C4-2B (cell line): ENCODE data around the gene GRIK4.

Source experiments
- H3K27ac ChIP-seq: fragments of 450-650 bp; 2 replicates; pipeline ENCODE4 v1.5.1; 2017
- CTCF ChIP-seq: fragments of 450-650 bp; conservative IDR thresholded peaks from 2 replicates; pipeline ENCODE4 v1.5.1; 2017; ENCODE audit warnings: mild to moderate bottlenecking
- ZFX ChIP-seq: fragments of 450-650 bp; IDR thresholded peaks from 2 replicates; pipeline ENCODE4 v1.6.1; 2017

GRIK4 gene

GRCh38 chr11:120516461-120517389, 5.2 kb downstream of the GRIK4 start:
- H3K27ac ChIP-seq = no peak overlapping the region
- TF ChIP-seq CTCF (no peak), ZFX (no peak)

GRCh38 chr11:120517390-120517761, 5.8 kb downstream of the GRIK4 start:
- H3K27ac ChIP-seq = no peak overlapping the region
- TF ChIP-seq CTCF (no peak), ZFX (no peak)

- H3K27ac ChIP-seq = no peak overlapping the region
- TF ChIP-seq ZFX = no peak
- no peak for TF ChIP-seq CTCF
Observed at GRCh38 chr11:120517801-120518291, 6.3 kb downstream of the GRIK4 start.

GRCh38 chr11:120518356-120518755, 6.8 kb downstream of the GRIK4 start:
- TF ChIP-seq ZFX (no peak), CTCF (no peak)

GRCh38 chr11:120519474-120519873, 7.9 kb downstream of the GRIK4 start:
- TF ChIP-seq CTCF (no peak), ZFX (no peak)
- H3K27ac ChIP-seq = no peak overlapping the region

More at GRCh38 chr11:120518356-120518755, 6.8 kb downstream of the GRIK4 start:
- no peak overlapping the region for H3K27ac ChIP-seq

- no peak overlapping the region for H3K27ac ChIP-seq
- TF ChIP-seq ZFX (no peak), CTCF (no peak)
Observed at GRCh38 chr11:120520091-120520822, 8.7 kb downstream of the GRIK4 start.

- H3K27ac ChIP-seq = no peak overlapping the region
- TF ChIP-seq CTCF = no peak
- TF ChIP-seq ZFX = no peak
Observed at GRCh38 chr11:120521176-120521575, 9.6 kb downstream of the GRIK4 start.
